Thyroid gland (tissue), 4 donors: ENCODE data around the gene CPNE2.

ENCODE experiments used
- POLR2A ChIP-seq, 2 donors: fragments of 450-650 bp; IDR thresholded peaks; one replicate each; pipeline ENCODE4 v1.6.1; 2017; ENCODE audit warnings: antibody characterized with exemption in 2 of 2, mild to moderate bottlenecking in 2 of 2, moderate library complexity in 1 of 2
- TF ChIP-seq, protein P1 (sequence below), 6 experiments: fragments of 200-600 bp in 3 of 6; fragments of 450-650 bp in 3 of 6; sonication (generic) in 3 of 6; IDR thresholded peaks; one replicate each; pipeline ENCODE4 v1.5.1; 2016 to 2019; ENCODE audit warnings: antibody characterized with exemption in 6 of 6, mild to moderate bottlenecking in 2 of 6, inconsistent platforms in 1 of 6, moderate library complexity in 1 of 6

DNA sequence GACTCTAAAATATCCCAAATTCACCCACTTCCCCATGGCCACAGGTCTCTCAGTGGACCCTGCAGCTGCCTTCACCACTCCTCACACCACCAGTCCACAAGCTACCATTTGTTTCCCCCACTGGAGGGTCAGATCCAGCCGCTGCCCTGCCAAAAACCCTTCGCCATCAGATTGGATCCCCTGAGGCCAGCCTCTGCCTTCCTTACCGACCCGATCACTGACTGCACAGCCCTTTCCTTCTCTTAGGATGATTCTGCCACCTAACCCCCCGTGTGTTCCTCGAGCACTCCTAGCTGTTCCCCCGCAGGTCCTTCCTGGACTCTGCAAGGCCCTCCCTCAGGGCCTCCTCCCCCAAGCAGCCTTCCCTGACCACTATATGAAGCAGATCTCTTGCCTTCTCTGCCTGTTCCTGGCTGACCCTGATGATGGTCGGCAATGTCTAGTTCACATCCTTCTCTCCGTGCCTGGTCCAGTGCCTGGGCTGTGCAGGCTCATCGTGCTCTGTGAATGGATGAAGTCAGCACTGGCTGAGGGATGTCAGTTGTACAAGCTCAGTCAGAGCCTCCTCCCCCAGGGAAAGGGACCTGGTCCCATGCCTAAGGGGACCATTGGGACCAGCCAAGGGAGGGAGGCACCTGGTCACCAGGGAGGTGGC is 46.0 kb downstream of the CPNE2 start:
- TF ChIP-seq, protein P1, sequence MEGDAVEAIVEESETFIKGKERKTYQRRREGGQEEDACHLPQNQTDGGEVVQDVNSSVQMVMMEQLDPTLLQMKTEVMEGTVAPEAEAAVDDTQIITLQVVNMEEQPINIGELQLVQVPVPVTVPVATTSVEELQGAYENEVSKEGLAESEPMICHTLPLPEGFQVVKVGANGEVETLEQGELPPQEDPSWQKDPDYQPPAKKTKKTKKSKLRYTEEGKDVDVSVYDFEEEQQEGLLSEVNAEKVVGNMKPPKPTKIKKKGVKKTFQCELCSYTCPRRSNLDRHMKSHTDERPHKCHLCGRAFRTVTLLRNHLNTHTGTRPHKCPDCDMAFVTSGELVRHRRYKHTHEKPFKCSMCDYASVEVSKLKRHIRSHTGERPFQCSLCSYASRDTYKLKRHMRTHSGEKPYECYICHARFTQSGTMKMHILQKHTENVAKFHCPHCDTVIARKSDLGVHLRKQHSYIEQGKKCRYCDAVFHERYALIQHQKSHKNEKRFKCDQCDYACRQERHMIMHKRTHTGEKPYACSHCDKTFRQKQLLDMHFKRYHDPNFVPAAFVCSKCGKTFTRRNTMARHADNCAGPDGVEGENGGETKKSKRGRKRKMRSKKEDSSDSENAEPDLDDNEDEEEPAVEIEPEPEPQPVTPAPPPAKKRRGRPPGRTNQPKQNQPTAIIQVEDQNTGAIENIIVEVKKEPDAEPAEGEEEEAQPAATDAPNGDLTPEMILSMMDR (IDR thresholded peaks at IDR 0.05) = no peak
- no peak for TF ChIP-seq POLR2A (IDR thresholded peaks at IDR 0.05)
